Sigmoid colon (tissue), 7 donors: Measurements from ENCODE around the gene USP46. TPM values are rescaled to one million over a fixed set of nuclear protein-coding genes. Genes with fewer than 3 reads are reported as not detected.

Experiments
- DNase-seq: peaks from one replicate; pipeline ENCODE4 v3.0.0-alpha.2; 2019
- H3K27ac ChIP-seq, 4 donors: fragments of 200-600 bp; sonication (generic); one replicate each; pipeline ENCODE4 v1.5.1; 2016 to 2019; ENCODE audit warnings: mild to moderate bottlenecking in 1 of 4
- H3K27me3 ChIP-seq, 3 donors: fragments of 200-600 bp; sonication (generic); one replicate each; pipeline ENCODE4 v1.5.1; 2019; ENCODE audit warnings: mild to moderate bottlenecking in 1 of 3
- H3K36me3 ChIP-seq, 4 donors: fragments of 200-600 bp; sonication (generic); one replicate each; pipeline ENCODE4 v1.5.1; 2016 to 2019
- H3K4me1 ChIP-seq, 4 donors: fragments of 200-600 bp; sonication (generic); one replicate each; pipeline ENCODE4 v1.5.1; 2017 to 2019
- H3K4me3 ChIP-seq, 4 donors: fragments of 200-600 bp; sonication (generic); one replicate each; pipeline ENCODE4 v1.5.1; 2017 to 2019; ENCODE audit warnings: mild to moderate bottlenecking in 2 of 4, moderate library complexity in 1 of 4
- H3K9me3 ChIP-seq, 4 donors: fragments of 200-600 bp in 3 of 4; sonication (generic) in 3 of 4; one replicate each; pipeline versions ENCODE4 v1.5.1 to v1.6.1; 2013 to 2019
- CTCF ChIP-seq, 4 experiments: fragments of 450-650 bp in 3 of 4; fragments of 200-600 bp in 1 of 4; IDR thresholded peaks; one replicate each; pipeline ENCODE4 v1.5.1; 2016 to 2019; ENCODE audit warnings: antibody characterized with exemption in 4 of 4, mild to moderate bottlenecking in 3 of 4, moderate library complexity in 2 of 4
- EP300 ChIP-seq, 4 donors: sonication (generic); formaldehyde crosslinking; IDR thresholded peaks; one replicate each; pipeline ENCODE4 v1.6.1; 2017; ENCODE audit warnings: antibody characterized with exemption in 4 of 4
- POLR2A ChIP-seq, 2 donors: fragments of 450-650 bp; IDR thresholded peaks; one replicate each; pipeline ENCODE4 v1.6.1; 2016; ENCODE audit warnings: antibody characterized with exemption in 2 of 2, mild to moderate bottlenecking in 2 of 2, moderate library complexity in 2 of 2
- POLR2AphosphoS5 ChIP-seq, 4 donors: sonication (generic); formaldehyde crosslinking; IDR thresholded peaks; one replicate each; pipeline ENCODE4 v1.6.1; 2017; ENCODE audit warnings: antibody characterized with exemption in 4 of 4
- WGBS, 2 donors: extraction: QIAGEN DNeasy Blood & Tissue Kit; methylation state at CpG; one replicate each; pipeline ENCODE4 v1.1.7; 2013; 5-methylcytosine and 5-hydroxymethylcytosine counted together
- intact Hi-C: fragments of 100-400 bp; cut with DNase I; formaldehyde crosslinking; loops from one replicate; pipeline ENCODE4 v1.15.1; 2023
- polyA plus RNA-seq, 3 donors: library from polyadenylated mRNA; stranded (reverse); fragments of 200-250 nt; gene quantifications; one replicate each; pipeline ENCODE4 v1.2.3, GENCODE V29; 2013
- total RNA-seq, 4 donors: library from RNA; depleted of rRNA; stranded (reverse); fragments of >200 nt; gene quantifications; one replicate each; pipeline ENCODE4 v1.1.0, GENCODE V29; 2016
- donor health status: healthy with polysubstance abuse.
- donor health status: Bipolar disorder and iron deficiency.
- donor health status: healthy.

The USP46 gene
- total and polyA plus RNA-seq, 7 donors = 3.3 to 9.1 (median 5.0) TPM

GRCh38 chr4:52606726-52607125 is 52.4 kb downstream of the USP46 start:
- Histone ChIP-seq H3K9me3 (no peaks in the 10 kb centered on the region), H3K4me1 (no peaks in the 10 kb centered on the region), H3K27me3 (no peaks in the 10 kb centered on the region), H3K27ac (no peak overlapping the region), H3K4me3 (no peak overlapping the region), H3K36me3 (peaks cover 0 to 57% (median 10%) of the 10 kb centered on the region in 4 donors)
- intact Hi-C loops = no loop called here
- DNase-seq = no peak
- TF ChIP-seq POLR2AphosphoS5 (IDR thresholded peaks at IDR 0.05) = no peak
- TF ChIP-seq CTCF (IDR thresholded peaks at IDR 0.05) = no peak
- no peak for TF ChIP-seq EP300 (IDR thresholded peaks at IDR 0.05)
- no peak for TF ChIP-seq POLR2A (IDR thresholded peaks at IDR 0.05)
- 91 to 95% methylated on average over 2 of the region's 2 CpGs for WGBS, 2 donors

- H3K27me3 ChIP-seq = no peaks in the 10 kb centered on the region
- WGBS, 2 donors = 97% methylated on average over 2 of the region's 2 CpGs
- no peak overlapping the region for H3K27ac ChIP-seq
- no peak for TF ChIP-seq EP300 (IDR thresholded peaks at IDR 0.05)
- TF ChIP-seq POLR2A (IDR thresholded peaks at IDR 0.05) = no peak
- TF ChIP-seq CTCF (IDR thresholded peaks at IDR 0.05) = no peak
- TF ChIP-seq POLR2AphosphoS5 (IDR thresholded peaks at IDR 0.05) = no peak
- H3K9me3 ChIP-seq = no peaks in the 10 kb centered on the region
- peaks cover 0 to 60% (median 10%) of the 10 kb centered on the region in 4 donors for H3K36me3 ChIP-seq
- intact Hi-C loops = no loop called here
- no peak overlapping the region for H3K4me3 ChIP-seq
- no peaks in the 10 kb centered on the region for H3K4me1 ChIP-seq
- no peak for DNase-seq
Measured at GRCh38 chr4:52606040-52606439, 53.1 kb downstream of the USP46 start.

DNA sequence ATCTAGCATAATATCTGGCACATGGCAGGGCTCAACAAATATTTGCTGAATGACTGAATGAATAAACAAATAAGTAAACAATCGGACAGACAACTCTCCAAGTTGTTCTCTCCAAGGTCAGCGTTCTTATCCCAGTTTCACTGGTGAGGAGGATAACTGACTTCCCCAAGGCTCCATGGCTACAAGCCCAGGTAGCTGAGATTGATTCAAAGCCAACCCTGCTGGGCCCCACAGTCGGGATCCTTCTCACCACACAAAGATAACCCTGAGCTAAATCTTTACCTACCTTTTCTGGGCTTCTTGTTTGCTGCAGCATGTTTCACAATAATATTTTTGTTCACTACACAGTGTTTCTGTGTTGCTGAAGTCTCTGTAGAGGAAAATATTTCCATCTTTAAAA is 54.9 kb downstream of the USP46 start:
- no peak overlapping the region for H3K4me3 ChIP-seq
- WGBS, 2 donors = 81 to 90% methylated on average over 3 of the region's 3 CpGs
- H3K27ac ChIP-seq = no peak overlapping the region
- intact Hi-C loops = no loop called here
- TF ChIP-seq POLR2A (IDR thresholded peaks at IDR 0.05) (no peak), CTCF (IDR thresholded peaks at IDR 0.05) (no peak), EP300 (IDR thresholded peaks at IDR 0.05) (no peak), POLR2AphosphoS5 (IDR thresholded peaks at IDR 0.05) (no peak)
- H3K36me3 ChIP-seq = peaks cover 0 to 63% (median 6%) of the 10 kb centered on the region in 4 donors
- no peaks in the 10 kb centered on the region for H3K9me3 ChIP-seq
- H3K27me3 ChIP-seq = no peaks in the 10 kb centered on the region
- DNase-seq = no peak
- no peaks in the 10 kb centered on the region for H3K4me1 ChIP-seq

DNA sequence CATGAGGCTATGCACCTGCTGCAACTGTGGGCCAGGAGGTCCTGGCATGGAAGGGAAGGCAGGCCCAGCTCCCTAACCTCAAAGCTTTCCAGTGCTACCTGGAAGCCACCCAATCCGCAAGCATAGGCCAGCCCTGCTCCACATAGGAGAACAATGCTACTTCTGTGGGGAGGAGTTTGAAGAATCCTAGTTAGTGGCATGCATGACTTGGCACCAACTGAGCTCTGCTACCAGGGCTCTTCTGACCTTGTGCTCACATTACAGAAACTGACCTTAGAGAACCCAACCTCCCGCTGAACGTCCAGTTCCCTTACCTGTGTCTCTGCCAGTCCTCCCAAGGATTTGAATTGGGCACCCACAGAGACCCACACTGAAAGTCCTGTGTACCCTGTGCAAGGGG is 58.8 kb downstream of the USP46 start:
- Histone ChIP-seq H3K4me3 (no peak overlapping the region), H3K36me3 (peaks cover 0 to 59% (median 5%) of the 10 kb centered on the region in 4 donors), H3K9me3 (no peaks in the 10 kb centered on the region), H3K4me1 (no peaks in the 10 kb centered on the region), H3K27ac (no peak overlapping the region), H3K27me3 (no peaks in the 10 kb centered on the region)
- intact Hi-C loops = no loop called here
- no peak for TF ChIP-seq POLR2A (IDR thresholded peaks at IDR 0.05)
- no peak for TF ChIP-seq CTCF (IDR thresholded peaks at IDR 0.05)
- no peak for TF ChIP-seq POLR2AphosphoS5 (IDR thresholded peaks at IDR 0.05)
- TF ChIP-seq EP300 (IDR thresholded peaks at IDR 0.05) = no peak
- DNase-seq = no peak
- 97 to 99% methylated on average over 3 of the region's 3 CpGs for whole genome bisulfite sequencing, 2 donors

- intact Hi-C loops = no loop called here
- Histone ChIP-seq H3K4me1 (no peaks in the 10 kb centered on the region), H3K27ac (no peak overlapping the region), H3K4me3 (no peak overlapping the region), H3K9me3 (no peaks in the 10 kb centered on the region), H3K27me3 (no peaks in the 10 kb centered on the region), H3K36me3 (peaks cover 0 to 50% (median 0%) of the 10 kb centered on the region in 4 donors)
- WGBS, 2 donors = 86 to 90% methylated on average over 2 of the region's 2 CpGs
- DNase-seq = no peak
- no peak for TF ChIP-seq POLR2AphosphoS5 (IDR thresholded peaks at IDR 0.05)
Measured at GRCh38 chr4:52595001-52595400, 64.1 kb downstream of the USP46 start.
